DOHH2 (cell line): ENCODE measurements around the gene UNC13D.

ENCODE experiments used
- EZH2phosphoT487 ChIP-seq: fragments of 200-600 bp; sonication (generic); IDR thresholded peaks from 2 replicates; pipeline ENCODE4 v1.6.1; 2017; ENCODE audit warnings: borderline replicate concordance, mild to moderate bottlenecking, antibody characterized with exemption, low read length, moderate library complexity, mixed read lengths
- TF ChIP-seq, protein P1 (sequence below): fragments of 200-600 bp; sonication (generic); IDR thresholded peaks from one replicate; pipeline ENCODE4 v1.5.1; 2014; ENCODE audit warnings: antibody characterized with exemption, mild to moderate bottlenecking, low read depth, low read length; ENCODE audit not compliant: poor library complexity, severe bottlenecking

DNA sequence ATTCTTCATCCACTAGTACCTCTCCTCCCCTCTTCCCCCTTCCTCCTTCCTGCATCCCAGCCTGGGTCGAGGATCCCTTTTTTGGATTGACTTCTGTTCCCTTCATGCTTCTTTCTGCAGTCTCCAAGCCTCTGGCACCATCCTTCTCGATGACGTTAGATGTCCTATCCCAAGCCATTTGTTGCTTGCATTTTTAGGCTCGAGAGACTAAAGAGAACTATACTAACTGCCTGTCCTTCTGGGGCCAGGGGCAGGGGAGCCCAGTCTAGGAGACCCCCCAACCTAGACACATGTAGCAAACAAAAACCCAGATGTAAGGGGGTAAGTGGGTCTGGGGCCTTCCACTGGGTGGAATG is 35.7 kb downstream of the UNC13D start:
- TF ChIP-seq EZH2phosphoT487, result no peak
- TF ChIP-seq, protein P1, sequence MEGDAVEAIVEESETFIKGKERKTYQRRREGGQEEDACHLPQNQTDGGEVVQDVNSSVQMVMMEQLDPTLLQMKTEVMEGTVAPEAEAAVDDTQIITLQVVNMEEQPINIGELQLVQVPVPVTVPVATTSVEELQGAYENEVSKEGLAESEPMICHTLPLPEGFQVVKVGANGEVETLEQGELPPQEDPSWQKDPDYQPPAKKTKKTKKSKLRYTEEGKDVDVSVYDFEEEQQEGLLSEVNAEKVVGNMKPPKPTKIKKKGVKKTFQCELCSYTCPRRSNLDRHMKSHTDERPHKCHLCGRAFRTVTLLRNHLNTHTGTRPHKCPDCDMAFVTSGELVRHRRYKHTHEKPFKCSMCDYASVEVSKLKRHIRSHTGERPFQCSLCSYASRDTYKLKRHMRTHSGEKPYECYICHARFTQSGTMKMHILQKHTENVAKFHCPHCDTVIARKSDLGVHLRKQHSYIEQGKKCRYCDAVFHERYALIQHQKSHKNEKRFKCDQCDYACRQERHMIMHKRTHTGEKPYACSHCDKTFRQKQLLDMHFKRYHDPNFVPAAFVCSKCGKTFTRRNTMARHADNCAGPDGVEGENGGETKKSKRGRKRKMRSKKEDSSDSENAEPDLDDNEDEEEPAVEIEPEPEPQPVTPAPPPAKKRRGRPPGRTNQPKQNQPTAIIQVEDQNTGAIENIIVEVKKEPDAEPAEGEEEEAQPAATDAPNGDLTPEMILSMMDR, result no peak
